GM19463 (cell line): ENCODE data around the gene FIGN.

Experiments used
- ATAC-seq: cut with Tn5 transposase; IDR thresholded peaks from one replicate; pipeline ENCODE4 v1.9.1; 2021; ENCODE audit warnings: mild to moderate bottlenecking, moderate library complexity; ENCODE audit not compliant: unreplicated experiment

Gene FIGN

GRCh38 chr2:163625632-163626031 lies 110.2 kb downstream of the FIGN start:
- ATAC-seq = no peak

GRCh38 chr2:163621445-163622004 lies 114.3 kb downstream of the FIGN start:
- ATAC-seq = no peak

- ATAC-seq = no peak
Observed at GRCh38 chr2:163617517-163617916, 118.3 kb downstream of the FIGN start.

- no peak for ATAC-seq
Observed at GRCh38 chr2:163613266-163613731, 122.5 kb downstream of the FIGN start.

- ATAC-seq = no peak
Observed at GRCh38 chr2:163612332-163612731, 123.5 kb downstream of the FIGN start.

- no peak for ATAC-seq
Observed at GRCh38 chr2:163611557-163611906, 124.3 kb downstream of the FIGN start.

- peak; percentile 49 for ATAC-seq
Observed at GRCh38 chr2:163610817-163611556, 124.8 kb downstream of the FIGN start.

GRCh38 chr2:163607630-163608029 lies 128.2 kb downstream of the FIGN start:
- no peak for ATAC-seq

GRCh38 chr2:163606878-163607277 lies 128.9 kb downstream of the FIGN start:
- ATAC-seq = no peak

- no peak for ATAC-seq
Observed at GRCh38 chr2:163605779-163606178, 130.0 kb downstream of the FIGN start.

GRCh38 chr2:163604941-163605555 lies 130.8 kb downstream of the FIGN start:
- no peak for ATAC-seq

GRCh38 chr2:163602196-163602595 lies 133.6 kb downstream of the FIGN start:
- no peak for ATAC-seq

- ATAC-seq = no peak
Observed at GRCh38 chr2:163601377-163601776, 134.4 kb downstream of the FIGN start.

GRCh38 chr2:163600801-163601200 lies 135.0 kb downstream of the FIGN start:
- no peak for ATAC-seq

GRCh38 chr2:163595028-163595427 lies 140.8 kb downstream of the FIGN start:
- ATAC-seq = no peak

GRCh38 chr2:163594497-163594896 lies 141.3 kb downstream of the FIGN start:
- no peak for ATAC-seq

GRCh38 chr2:163593982-163594381 lies 141.8 kb downstream of the FIGN start:
- no peak for ATAC-seq

GRCh38 chr2:163592954-163593622 lies 142.7 kb downstream of the FIGN start:
- no peak for ATAC-seq

- ATAC-seq = no peak
Observed at GRCh38 chr2:163591461-163591860, 144.3 kb downstream of the FIGN start.

- ATAC-seq = no peak
Observed at GRCh38 chr2:163580757-163581156, 155.1 kb downstream of the FIGN start.

- ATAC-seq = no peak
Observed at GRCh38 chr2:163574309-163574708, 161.5 kb downstream of the FIGN start.

GRCh38 chr2:163573652-163574051 lies 162.2 kb downstream of the FIGN start:
- ATAC-seq = no peak
